Spinal cord (tissue), 10 donors: ENCODE results near the gene VPS13A. TPM values are rescaled to one million over a fixed set of nuclear protein-coding genes. Genes with fewer than 3 reads are reported as not detected.

Source experiments
- DNase-seq, 6 donors: peaks; one replicate each; pipeline versions ENCODE4 v3.0.0 to v3.0.0-alpha.2; 2013 to 2015; ENCODE audit warnings: low spot score in 6 of 6, low read depth in 4 of 6
- H3K27ac ChIP-seq: one replicate; pipeline ENCODE4 v1.5.1; 2013; ENCODE audit warnings: low read depth, low read length, control low read depth
- H3K27me3 ChIP-seq: one replicate; pipeline ENCODE4 v1.6.1; 2013; ENCODE audit warnings: low read length; ENCODE audit not compliant: control insufficient read depth, insufficient read depth
- H3K36me3 ChIP-seq: one replicate; pipeline ENCODE4 v1.6.1; 2013; ENCODE audit warnings: low read length; ENCODE audit not compliant: control insufficient read depth, insufficient read depth
- H3K4me1 ChIP-seq: one replicate; pipeline ENCODE4 v1.6.1; 2013; ENCODE audit warnings: low read length; ENCODE audit not compliant: control insufficient read depth, insufficient read depth
- H3K4me3 ChIP-seq: one replicate; pipeline ENCODE4 v1.5.1; 2013; ENCODE audit warnings: low read depth, low read length, control low read depth
- H3K9me3 ChIP-seq: one replicate; pipeline ENCODE4 v1.6.1; 2013; ENCODE audit warnings: low read length; ENCODE audit not compliant: control insufficient read depth, insufficient read depth
- WGBS: methylation state at CpG from one replicate; pipeline ENCODE4 v1.1.5; 2013; ENCODE audit warnings: missing lambda C conversion rate; ENCODE audit not compliant: insufficient coverage; 5-methylcytosine and 5-hydroxymethylcytosine counted together
- long read RNA-seq, 4 donors: transcript quantifications; one replicate each; lab custom pipeline, GENCODE V29; 2026
- polyA plus RNA-seq, 2 donors: library from polyadenylated mRNA; unstranded; fragments of 120-200 nt; gene quantifications; one replicate each; pipeline ENCODE4 v1.2.1, GENCODE V29; 2013; ENCODE audit not compliant: insufficient read length in 2 of 2
- total RNA-seq, 2 donors: library from RNA; depleted of rRNA in 1 of 2; stranded (reverse); fragments of 120-200 nt in 1 of 2; fragments of >200 nt in 1 of 2; gene quantifications; one replicate each; pipeline versions ENCODE4 v1.2.3 to v1.2.4, GENCODE V29; 2013 to 2014
- donor health status: healthy.

VPS13A gene
- total RNA-seq (10 to 100 TPM; 25.6 to 58.9 TPM), polyA plus RNA-seq (10 to 100 TPM; 13.2 to 16.6 TPM)
- long read RNA-seq, donor 1, partial matches to known transcripts: 0 of 2 reads
- long read RNA-seq, donor 1, other reads (novel, unspliced or antisense): 0 of 2 reads
- long read RNA-seq, donor 2: 0 reads
- long read RNA-seq, donor 3: 0 reads
- long read RNA-seq, donor 4: 0 reads

- Histone ChIP-seq H3K36me3 (no peaks in the 10 kb centered on the region), H3K27me3 (no peaks in the 10 kb centered on the region), H3K4me1 (peaks cover 16% of the 10 kb centered on the region), H3K9me3 (no peaks in the 10 kb centered on the region), H3K27ac (peak within 1 kb of the TSS; percentile 52), H3K4me3 (peak within 1 kb of the TSS; percentile 88)
- peak; percentile 66 to 96 (median 83) for DNase-seq
- WGBS: 0% methylated on average over 89 of the region's 89 CpGs
Observed at GRCh38 chr9:77177143-77177893, at the start of gene VPS13A. Gene VPS13A (plus strand): TSS chr9:77177534. CDS start chr9:77177705, 171 bp downstream.

DNA sequence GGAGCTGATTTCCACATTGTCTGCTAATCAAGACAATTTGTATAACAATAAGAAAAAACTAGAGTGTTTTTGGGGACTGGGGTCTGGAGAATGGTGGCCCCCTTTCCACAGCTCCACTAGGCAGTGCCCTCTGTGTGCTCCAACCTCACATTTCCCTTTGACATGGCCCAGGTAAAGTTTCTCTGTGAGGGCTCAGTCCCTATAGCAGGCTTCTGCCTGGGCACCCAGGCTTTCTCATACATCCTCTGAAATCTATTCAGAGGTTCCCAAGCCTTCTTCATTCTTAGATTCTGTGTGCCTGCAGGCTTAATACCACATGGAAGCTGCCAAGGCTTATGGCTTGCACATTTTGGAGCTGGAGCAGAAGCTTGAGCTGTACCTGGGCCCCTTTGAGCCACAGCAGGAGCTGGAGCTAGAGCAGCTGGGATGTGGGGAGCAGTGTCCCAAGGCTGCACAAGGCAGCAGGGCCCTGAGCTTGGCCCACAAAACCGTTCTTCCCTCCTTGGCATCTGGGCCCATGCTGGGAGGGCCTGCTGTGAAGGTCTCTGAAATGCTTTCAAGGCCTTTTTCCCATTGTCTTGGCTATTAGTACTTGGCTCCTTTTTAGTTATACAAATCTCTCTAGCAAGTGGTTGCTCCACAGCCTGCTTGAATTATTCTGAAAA, 49.1 kb upstream of the VPS13A start:
- H3K4me1 ChIP-seq: no peaks in the 10 kb centered on the region
- H3K27ac ChIP-seq: no peak overlapping the region
- H3K9me3 ChIP-seq: peaks cover 3% of the 10 kb centered on the region
- no peaks in the 10 kb centered on the region for H3K27me3 ChIP-seq
- H3K4me3 ChIP-seq: no peak overlapping the region
- 10% methylated on average over 1 of the region's 1 CpG for WGBS
- DNase-seq: no peak
- no peaks in the 10 kb centered on the region for H3K36me3 ChIP-seq

- WGBS: no CpG with 5 or more reads among the region's 5 CpGs
- H3K4me1 ChIP-seq: no peaks in the 10 kb centered on the region
- H3K4me3 ChIP-seq: no peak overlapping the region
- H3K27ac ChIP-seq: no peak overlapping the region
- no peaks in the 10 kb centered on the region for H3K27me3 ChIP-seq
- no peaks in the 10 kb centered on the region for H3K36me3 ChIP-seq
- peak in 1 of 6 donors; percentile 38 for DNase-seq
- H3K9me3 ChIP-seq: no peaks in the 10 kb centered on the region
Observed at GRCh38 chr9:77131399-77131798, 45.9 kb upstream of the VPS13A start.

DNA sequence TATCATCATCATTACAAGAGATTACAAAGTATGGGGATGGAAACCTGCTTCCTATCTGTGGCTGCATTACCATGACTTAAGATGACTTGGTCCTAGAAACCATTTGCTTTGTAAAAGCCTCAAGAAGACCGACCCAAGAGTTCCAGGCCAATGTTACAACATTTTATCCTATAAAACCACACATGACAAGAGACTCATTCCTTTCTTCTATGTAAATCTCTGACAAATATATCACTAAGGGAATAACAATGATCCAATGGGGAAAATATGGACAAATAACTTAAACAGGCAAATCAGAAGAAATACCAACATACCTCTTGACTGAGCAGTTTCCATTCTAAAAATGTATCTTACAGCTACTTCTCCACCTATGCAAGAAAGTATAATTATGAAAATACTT, 44.3 kb upstream of the VPS13A start:
- Histone ChIP-seq H3K4me1 (no peaks in the 10 kb centered on the region), H3K36me3 (no peaks in the 10 kb centered on the region), H3K4me3 (no peak overlapping the region), H3K27me3 (no peaks in the 10 kb centered on the region), H3K9me3 (no peaks in the 10 kb centered on the region), H3K27ac (no peak overlapping the region)
- no peak for DNase-seq
- no CpG with 5 or more reads among the region's 1 CpG for WGBS

- H3K4me1 ChIP-seq: no peaks in the 10 kb centered on the region
- H3K4me3 ChIP-seq: no peak overlapping the region
- H3K36me3 ChIP-seq: no peaks in the 10 kb centered on the region
- no peak for DNase-seq
- no peak overlapping the region for H3K27ac ChIP-seq
- no CpG with 5 or more reads among the region's 2 CpGs for WGBS
- H3K9me3 ChIP-seq: no peaks in the 10 kb centered on the region
- no peaks in the 10 kb centered on the region for H3K27me3 ChIP-seq
Observed at GRCh38 chr9:77142366-77142765, 35.0 kb upstream of the VPS13A start.

DNA sequence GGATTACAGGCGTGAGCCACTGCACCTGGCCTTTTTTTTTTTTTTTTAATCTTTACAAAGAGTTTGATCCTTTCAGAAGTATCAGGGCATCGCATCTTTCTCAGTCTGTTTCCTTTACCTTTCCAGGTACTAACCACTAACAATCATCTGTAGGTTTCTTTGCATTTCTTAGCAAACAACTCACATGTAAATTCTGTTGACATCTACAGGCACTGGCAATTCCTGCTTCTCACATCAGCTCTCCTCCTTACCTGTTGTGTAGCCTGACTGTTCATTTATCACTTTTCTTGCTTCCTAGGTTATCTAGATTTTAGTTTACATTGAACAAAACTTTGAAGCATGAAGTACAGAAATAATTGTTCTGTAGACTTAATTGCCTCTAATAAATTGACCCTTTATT, 27.5 kb upstream of the VPS13A start:
- H3K4me3 ChIP-seq: no peak overlapping the region

DNA sequence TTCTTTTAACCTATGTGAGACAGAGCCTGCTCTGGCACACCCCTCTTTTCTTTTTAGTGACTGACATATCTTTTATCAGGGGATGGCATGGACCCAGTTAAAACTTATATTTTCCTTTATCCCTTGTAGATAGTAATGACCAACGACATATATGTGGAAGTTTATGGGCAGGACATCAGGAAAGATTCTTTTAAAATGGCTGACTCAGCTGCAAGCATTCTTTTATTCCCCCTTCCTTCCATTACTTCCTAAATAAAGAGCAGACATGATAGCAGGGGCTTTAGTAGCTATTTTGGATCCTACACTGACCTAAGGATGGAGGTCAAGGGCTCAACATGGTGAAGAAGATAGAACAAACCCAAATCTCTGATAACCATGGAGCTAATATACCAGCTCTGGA, 25.0 kb upstream of the VPS13A start:
- no peak for DNase-seq
- no CpG with 5 or more reads among the region's 1 CpG for WGBS
- Histone ChIP-seq H3K27ac (no peak overlapping the region), H3K4me3 (no peak overlapping the region), H3K27me3 (peaks cover 4% of the 10 kb centered on the region), H3K9me3 (no peaks in the 10 kb centered on the region), H3K4me1 (no peaks in the 10 kb centered on the region), H3K36me3 (no peaks in the 10 kb centered on the region)

More for the DNA sequence above, 27.5 kb upstream of the VPS13A start:
- no peak overlapping the region for H3K27ac ChIP-seq
- no peaks in the 10 kb centered on the region for H3K4me1 ChIP-seq
- no peaks in the 10 kb centered on the region for H3K36me3 ChIP-seq
- no peaks in the 10 kb centered on the region for H3K27me3 ChIP-seq
- H3K9me3 ChIP-seq: no peaks in the 10 kb centered on the region
- 44% methylated on average over 1 of the region's 2 CpGs for WGBS
- no peak for DNase-seq

DNA sequence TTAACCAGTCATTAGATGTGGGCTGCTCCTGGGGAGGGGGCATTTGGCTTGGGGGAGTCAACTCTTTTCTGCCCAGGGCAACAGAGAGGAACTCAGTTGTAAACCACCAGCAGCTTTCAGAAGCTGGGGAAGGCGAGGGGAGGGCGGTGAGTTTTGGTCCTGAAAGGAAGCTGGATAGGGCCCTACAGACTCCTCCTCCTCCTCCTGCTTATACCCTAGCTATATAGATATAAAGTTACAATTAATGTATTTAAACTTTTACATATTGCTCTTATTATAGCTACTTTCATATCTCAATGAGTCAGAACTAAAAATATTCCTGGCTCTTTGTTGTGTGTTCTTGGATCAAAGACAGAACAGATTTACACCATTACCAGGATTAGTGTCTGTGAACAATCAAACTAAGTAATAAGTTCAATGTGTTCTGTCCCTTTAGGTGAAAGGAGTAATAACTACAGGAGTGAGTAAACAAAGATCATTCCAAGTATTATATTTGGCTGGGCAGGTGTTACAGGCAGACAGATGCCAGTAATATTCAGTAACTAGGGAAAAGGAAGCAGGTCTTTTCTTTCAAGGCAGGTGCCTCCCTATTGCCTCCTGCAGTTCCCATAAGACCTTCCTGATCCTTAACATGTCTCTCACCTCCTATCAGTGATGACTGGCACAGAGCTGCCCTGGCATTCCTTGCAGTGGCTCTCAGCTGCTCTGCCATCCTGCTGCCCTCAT, 20.5 kb upstream of the VPS13A start:
- Histone ChIP-seq H3K4me1 (no peaks in the 10 kb centered on the region), H3K36me3 (no peaks in the 10 kb centered on the region), H3K9me3 (no peaks in the 10 kb centered on the region), H3K27me3 (peaks cover 4% of the 10 kb centered on the region), H3K4me3 (no peak overlapping the region), H3K27ac (no peak overlapping the region)
- no peak for DNase-seq
- WGBS: no CpG with 5 or more reads among the region's 2 CpGs

DNA sequence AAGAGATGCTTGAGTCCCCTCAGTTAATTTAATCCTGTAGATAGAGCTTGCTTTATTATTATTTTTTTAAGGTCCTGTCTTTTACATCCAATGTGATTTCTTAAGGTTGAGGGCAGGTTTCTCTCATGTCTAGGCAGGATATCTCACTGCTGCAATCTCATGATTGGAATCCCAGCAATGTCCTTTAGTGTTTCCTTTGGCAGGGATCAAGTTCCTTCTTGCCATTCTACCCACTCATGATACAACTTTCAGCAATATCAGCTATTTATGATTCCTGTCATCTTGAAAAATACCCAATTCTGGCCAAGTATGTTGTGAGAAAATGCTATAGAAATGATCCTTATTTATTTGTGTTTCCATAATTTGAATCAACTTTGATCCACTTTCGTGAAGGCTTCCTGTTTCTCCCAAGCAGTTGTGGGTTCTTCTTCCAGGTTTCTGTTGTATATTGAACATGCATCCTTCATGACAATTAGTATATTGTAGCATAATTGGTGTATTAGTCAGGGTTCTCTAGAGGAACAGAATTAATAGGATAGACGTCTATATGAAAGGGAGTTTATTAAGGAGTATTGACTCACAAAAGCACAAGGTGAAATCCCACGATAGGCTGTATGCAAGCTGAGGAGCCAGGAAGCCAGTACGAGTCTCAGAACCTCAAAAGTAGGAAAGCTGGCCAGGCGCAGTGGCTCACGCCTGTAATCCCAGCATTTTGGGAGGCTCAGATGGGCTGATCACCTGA, 18.4 kb upstream of the VPS13A start:
- 90% methylated on average over 5 of the region's 6 CpGs for WGBS

More for the DNA sequence above, 18.4 kb upstream of the VPS13A start:
- no peak overlapping the region for H3K4me3 ChIP-seq
- peaks cover 4% of the 10 kb centered on the region for H3K27me3 ChIP-seq
- DNase-seq: no peak
- H3K4me1 ChIP-seq: no peaks in the 10 kb centered on the region
- no peaks in the 10 kb centered on the region for H3K36me3 ChIP-seq
- H3K9me3 ChIP-seq: no peaks in the 10 kb centered on the region
- H3K27ac ChIP-seq: no peak overlapping the region
